Sigmoid colon (tissue), 3 donors: ENCODE data around the gene ABCC4.

Experiments
- CTCF ChIP-seq, 4 experiments: fragments of 450-650 bp in 3 of 4; fragments of 200-600 bp in 1 of 4; IDR thresholded peaks; one replicate each; pipeline ENCODE4 v1.5.1; 2016 to 2019; ENCODE audit warnings: antibody characterized with exemption in 4 of 4, mild to moderate bottlenecking in 3 of 4, moderate library complexity in 2 of 4
- POLR2A ChIP-seq, 2 donors: fragments of 450-650 bp; IDR thresholded peaks; one replicate each; pipeline ENCODE4 v1.6.1; 2016; ENCODE audit warnings: antibody characterized with exemption in 2 of 2, mild to moderate bottlenecking in 2 of 2, moderate library complexity in 2 of 2

- TF ChIP-seq CTCF (IDR thresholded peaks at IDR 0.05) (no peak), POLR2A (IDR thresholded peaks at IDR 0.05) (no peak)
These were observed 27.1 kb upstream of the ABCC4 start for GRCh38 chr13:95328386-95328785.
